ENCODE data around the gene MYL4. TPM values are rescaled to one million over a fixed set of nuclear protein-coding genes. Genes with fewer than 3 reads are reported as not detected.
"Not testable (repeated sequence)": the region's sequence is repeated elsewhere in the genome, so short reads cannot be mapped to it uniquely, and the experiment has no call there.

The MYL4 gene
- total and polyA plus RNA-seq, 8 donors = 0.20 to 5.7 (median 1.7) TPM; not detected in 3

GRCh38 chr17:47265983-47266541, 56.9 kb downstream of the MYL4 start:
- no peak for TF ChIP-seq EP300 (IDR thresholded peaks at IDR 0.05)
- TF ChIP-seq CTCF (IDR thresholded peaks at IDR 0.05) = no peak
- no peak for TF ChIP-seq POLR2AphosphoS5 (IDR thresholded peaks at IDR 0.05)
- TF ChIP-seq POLR2A (IDR thresholded peaks at IDR 0.05) = no peak
- Histone ChIP-seq H3K36me3 (no peaks in the 10 kb centered on the region), H3K27me3 (no peaks in the 10 kb centered on the region), H3K9me3 (no peaks in the 10 kb centered on the region), H3K4me1 (peaks cover 0 to 26% (median 5%) of the 10 kb centered on the region in 4 donors), H3K4me3 (no peak overlapping the region), H3K27ac (peak overlapping the region in 2 of 5 donors; percentile 8 to 14)
- DNase-seq = no peak
- WGBS, 5 donors = 80 to 98% (median 92%) methylated on average over 2 of the region's 2 CpGs
- intact Hi-C loops (cut with DNase I; ENCODE audit: low total_unique reads) = no loop called here

GRCh38 chr17:47266782-47267181, 57.6 kb downstream of the MYL4 start:
- Histone ChIP-seq H3K36me3 (no peaks in the 10 kb centered on the region), H3K27ac (peak overlapping the region in 2 of 5 donors; percentile 8 to 14), H3K4me3 (no peak overlapping the region), H3K9me3 (no peaks in the 10 kb centered on the region), H3K4me1 (peaks cover 0 to 26% (median 5%) of the 10 kb centered on the region in 4 donors), H3K27me3 (no peaks in the 10 kb centered on the region)
- intact Hi-C loops (cut with DNase I; ENCODE audit: low total_unique reads) = no loop called here
- TF ChIP-seq POLR2A (IDR thresholded peaks at IDR 0.05) = no peak
- no peak for TF ChIP-seq EP300 (IDR thresholded peaks at IDR 0.05)
- TF ChIP-seq POLR2AphosphoS5 (IDR thresholded peaks at IDR 0.05) = no peak
- no peak for TF ChIP-seq CTCF (IDR thresholded peaks at IDR 0.05)
- no peak for DNase-seq
- 57 to 92% (median 77%) methylated on average over 6 of the region's 6 CpGs for WGBS, 5 donors

- Histone ChIP-seq H3K27ac (peak overlapping the region in 2 of 5 donors; percentile 8 to 14), H3K4me3 (no peak overlapping the region), H3K9me3 (no peaks in the 10 kb centered on the region), H3K27me3 (no peaks in the 10 kb centered on the region), H3K36me3 (no peaks in the 10 kb centered on the region), H3K4me1 (peaks cover 0 to 26% (median 5%) of the 10 kb centered on the region in 4 donors)
- 27 to 57% (median 46%) methylated on average over 1 of the region's 1 CpG for WGBS, 5 donors
- intact Hi-C loops (cut with DNase I; ENCODE audit: low total_unique reads) = no loop called here
- TF ChIP-seq POLR2A (IDR thresholded peaks at IDR 0.05) (no peak), CTCF (IDR thresholded peaks at IDR 0.05) (no peak), POLR2AphosphoS5 (IDR thresholded peaks at IDR 0.05) (no peak), EP300 (IDR thresholded peaks at IDR 0.05) (no peak)
- no peak for DNase-seq
Measured at GRCh38 chr17:47267354-47267828, 58.2 kb downstream of the MYL4 start.

GRCh38 chr17:47268964-47269363, 59.8 kb downstream of the MYL4 start:
- intact Hi-C loops (cut with DNase I; ENCODE audit: low total_unique reads); H3K9me3 ChIP-seq; H3K4me3 ChIP-seq; H3K36me3 ChIP-seq; H3K27me3 ChIP-seq; H3K27ac ChIP-seq; DNase-seq: not testable (repeated sequence)
- WGBS, 5 donors = 85 to 96% (median 90%) methylated on average over 2 to 3 of the region's 3 CpGs
- peaks cover 0 to 26% (median 5%) of the 10 kb centered on the region in 4 donors for H3K4me1 ChIP-seq

- H3K27me3 ChIP-seq; intact Hi-C loops (cut with DNase I; ENCODE audit: low total_unique reads); H3K27ac ChIP-seq; DNase-seq; H3K9me3 ChIP-seq; H3K4me3 ChIP-seq; H3K36me3 ChIP-seq: not testable (repeated sequence)
- peaks cover 2 to 32% (median 9%) of the 10 kb centered on the region in 4 donors for H3K4me1 ChIP-seq
- TF ChIP-seq CTCF (IDR thresholded peaks at IDR 0.05) = peak in 1 of 7 experiments; percentile 7
Measured at GRCh38 chr17:47269561-47270280, 60.6 kb downstream of the MYL4 start.

Data from stomach (tissue), 9 donors.